Spleen (tissue), 7 donors: Measurements from ENCODE around the gene IFI16.

Source experiments
- CTCF ChIP-seq, 11 experiments: fragments of 200-600 bp in 7 of 11; fragments of 450-650 bp in 4 of 11; sonication (generic) in 4 of 11; IDR thresholded peaks in 8 of 11; conservative IDR thresholded peaks in 3 of 11; 1 replicate in 7 of 11; 2 replicates in 4 of 11; pipeline versions ENCODE4 v1.4.0 to v1.8.0; 2016 to 2021; ENCODE audit warnings: antibody characterized with exemption in 11 of 11, inconsistent platforms in 4 of 11, mild to moderate bottlenecking in 1 of 11
- POLR2AphosphoS5 ChIP-seq, 3 donors: sonication (generic); formaldehyde crosslinking; IDR thresholded peaks; one replicate each; pipeline ENCODE4 v1.5.1; 2017; ENCODE audit warnings: antibody characterized with exemption in 3 of 3
- donor health status: DM: no; HTN: no; CAD: no; lungs with moderate emphysema.
- donor health status: DM: no; HTN: no; CAD: no.
- donor health status: DM: no; HTN: no; CAD: no.

- TF ChIP-seq CTCF (IDR thresholded peaks at IDR 0.05 in 8 of 11, conservative IDR thresholded peaks at IDR 0.05 in 3 of 11) (no peak), POLR2AphosphoS5 (IDR thresholded peaks at IDR 0.05) (no peak)
Observed at GRCh38 chr1:159081626-159082025, 71.9 kb downstream of the IFI16 start.
